HG02678 (cell line): Measurements from ENCODE around the gene ZBP1.

Source experiments
- ATAC-seq: cut with Tn5 transposase; IDR thresholded peaks from one replicate; pipeline ENCODE4 v1.9.1; 2021; ENCODE audit warnings: mild to moderate bottlenecking, moderate library complexity; ENCODE audit not compliant: unreplicated experiment

The ZBP1 gene

GRCh38 chr20:57588596-57588995, 31.6 kb downstream of the ZBP1 start:
- ATAC-seq, result no peak

- ATAC-seq, result no peak
These were observed 32.2 kb downstream of the ZBP1 start for GRCh38 chr20:57587989-57588377.

- ATAC-seq, result no peak
These were observed 32.8 kb downstream of the ZBP1 start for GRCh38 chr20:57587278-57587988.

GRCh38 chr20:57586943-57587277, 33.3 kb downstream of the ZBP1 start:
- no peak for ATAC-seq

DNA sequence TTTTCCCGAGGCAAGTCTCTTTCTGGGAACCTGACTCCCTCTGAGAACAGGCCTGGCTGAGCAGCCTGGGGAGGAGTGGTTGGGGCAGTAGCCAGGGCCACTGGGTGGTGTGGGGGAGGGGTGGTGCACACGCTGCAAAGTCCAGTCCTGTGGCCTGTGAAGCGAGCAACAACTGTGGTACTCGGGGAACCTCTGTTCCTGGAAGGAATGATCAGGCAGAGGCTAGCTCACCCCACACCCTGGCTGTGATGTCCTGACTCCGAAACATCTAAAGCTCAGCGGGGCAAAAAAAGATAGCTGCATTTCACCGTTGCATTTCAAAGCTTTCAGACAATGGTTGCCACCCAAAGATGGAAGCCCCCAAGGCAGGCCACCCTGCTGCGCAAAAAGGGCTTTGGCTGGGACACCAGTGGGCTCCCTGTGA, 33.8 kb downstream of the ZBP1 start:
- ATAC-seq, result no peak

GRCh38 chr20:57585466-57586213, 34.6 kb downstream of the ZBP1 start:
- ATAC-seq, result no peak

DNA sequence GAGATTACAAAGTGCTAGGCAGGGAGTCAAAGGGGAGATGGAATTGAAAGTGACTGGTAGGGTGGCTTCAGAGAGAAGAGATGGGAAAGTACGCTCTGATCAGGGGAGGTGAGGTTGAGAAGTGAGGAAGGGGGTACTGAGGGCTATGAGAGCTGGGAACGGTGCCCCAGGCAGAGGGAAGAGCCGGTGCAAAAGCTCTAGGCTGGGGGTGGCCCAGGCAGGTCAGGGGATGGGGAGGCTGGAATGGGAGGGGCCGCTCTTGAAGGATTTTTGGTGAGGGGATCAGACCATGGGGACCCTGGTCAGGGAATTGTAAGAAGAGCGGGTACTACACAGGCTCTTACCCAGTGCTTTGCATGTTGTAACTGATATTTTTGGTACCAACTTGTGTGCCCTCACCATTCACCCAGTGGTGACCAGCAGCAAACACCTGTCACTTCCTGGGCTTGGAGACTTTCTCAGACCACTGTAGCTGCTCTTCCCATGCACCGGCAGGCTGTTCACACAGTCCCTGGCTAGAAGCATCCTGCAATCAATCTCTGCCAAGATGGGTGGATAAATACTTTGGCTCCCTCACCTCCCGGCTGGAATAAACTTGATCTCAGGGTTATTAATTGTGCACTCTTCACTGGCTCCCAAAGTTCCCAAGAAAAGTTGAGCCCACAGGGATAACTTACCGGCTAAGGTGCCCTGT, 35.3 kb downstream of the ZBP1 start:
- ATAC-seq, result no peak

GRCh38 chr20:57583289-57584257, 36.7 kb downstream of the ZBP1 start:
- no peak for ATAC-seq

DNA sequence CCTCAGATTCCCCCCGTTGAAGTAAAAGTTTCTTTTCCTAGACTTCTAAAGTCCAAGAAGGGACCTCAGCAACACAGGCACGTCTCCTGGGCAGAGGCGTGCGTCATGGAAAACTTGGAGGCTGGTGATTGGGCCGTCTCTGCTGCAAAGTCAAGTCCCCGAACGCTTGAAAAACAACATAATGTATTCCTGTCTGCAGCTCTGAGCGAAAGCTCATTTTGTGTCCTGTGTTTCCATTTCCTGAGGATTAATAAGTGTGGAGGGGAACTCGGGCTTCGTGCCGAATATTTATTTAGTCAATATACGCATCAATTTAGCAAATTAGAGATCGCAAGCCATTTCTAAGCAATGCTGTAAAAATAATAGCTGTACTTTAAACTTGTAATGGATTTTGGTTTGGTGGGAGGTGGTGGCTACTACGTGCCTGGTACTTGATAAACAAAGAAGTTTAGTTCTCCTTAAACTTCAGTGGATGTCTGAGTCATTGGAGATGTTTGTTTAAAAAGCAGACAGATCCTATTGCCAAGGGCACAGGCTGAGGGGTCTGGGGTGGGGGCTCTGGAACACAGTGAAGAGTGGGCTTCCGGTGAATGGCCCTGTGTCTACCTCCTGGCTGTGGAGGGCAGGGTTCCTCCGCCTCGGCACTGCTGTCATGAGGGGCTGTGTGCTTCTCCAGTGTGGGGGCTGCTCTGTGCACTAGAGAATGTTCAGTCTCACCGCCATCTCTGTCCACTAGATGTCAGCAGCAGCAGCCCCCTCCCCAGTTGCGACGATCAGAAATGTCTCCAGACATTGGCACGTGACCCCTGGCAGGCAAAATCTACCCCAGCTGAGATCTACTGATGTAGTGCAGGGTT, 37.6 kb downstream of the ZBP1 start:
- ATAC-seq, result no peak

GRCh38 chr20:57582029-57582378, 38.2 kb downstream of the ZBP1 start:
- no peak for ATAC-seq

GRCh38 chr20:57581202-57582028, 38.8 kb downstream of the ZBP1 start:
- no peak for ATAC-seq

- no peak for ATAC-seq
These were observed 39.6 kb downstream of the ZBP1 start for GRCh38 chr20:57580478-57581201.

DNA sequence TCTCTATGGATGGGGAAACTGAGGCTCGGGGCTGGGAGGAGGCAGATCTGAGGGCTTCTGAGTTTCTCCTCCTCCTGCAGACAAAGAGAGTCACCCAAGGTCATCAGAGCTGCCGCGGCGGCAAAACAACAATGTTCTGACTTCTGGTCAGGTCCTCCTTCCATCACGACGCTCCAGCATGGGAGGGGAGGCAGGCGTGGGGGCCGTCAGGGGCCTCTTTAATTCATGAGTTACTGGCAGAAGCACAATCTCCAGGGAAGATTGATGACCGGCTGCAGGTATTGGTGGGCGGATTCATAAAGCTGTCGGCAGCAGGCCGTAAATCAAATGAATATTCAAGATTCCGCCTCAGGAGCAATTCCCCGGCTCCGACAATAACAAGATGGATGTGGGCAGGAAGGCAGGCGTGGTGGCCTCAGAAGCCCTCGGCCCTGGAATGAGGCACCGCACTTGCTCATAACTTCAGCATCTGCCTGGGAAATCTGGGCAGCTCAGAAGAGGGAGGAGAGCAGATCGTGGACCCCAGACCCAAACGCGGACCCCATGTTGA, 40.3 kb downstream of the ZBP1 start:
- no peak for ATAC-seq

- ATAC-seq, result no peak
These were observed 40.8 kb downstream of the ZBP1 start for GRCh38 chr20:57579331-57579897.

DNA sequence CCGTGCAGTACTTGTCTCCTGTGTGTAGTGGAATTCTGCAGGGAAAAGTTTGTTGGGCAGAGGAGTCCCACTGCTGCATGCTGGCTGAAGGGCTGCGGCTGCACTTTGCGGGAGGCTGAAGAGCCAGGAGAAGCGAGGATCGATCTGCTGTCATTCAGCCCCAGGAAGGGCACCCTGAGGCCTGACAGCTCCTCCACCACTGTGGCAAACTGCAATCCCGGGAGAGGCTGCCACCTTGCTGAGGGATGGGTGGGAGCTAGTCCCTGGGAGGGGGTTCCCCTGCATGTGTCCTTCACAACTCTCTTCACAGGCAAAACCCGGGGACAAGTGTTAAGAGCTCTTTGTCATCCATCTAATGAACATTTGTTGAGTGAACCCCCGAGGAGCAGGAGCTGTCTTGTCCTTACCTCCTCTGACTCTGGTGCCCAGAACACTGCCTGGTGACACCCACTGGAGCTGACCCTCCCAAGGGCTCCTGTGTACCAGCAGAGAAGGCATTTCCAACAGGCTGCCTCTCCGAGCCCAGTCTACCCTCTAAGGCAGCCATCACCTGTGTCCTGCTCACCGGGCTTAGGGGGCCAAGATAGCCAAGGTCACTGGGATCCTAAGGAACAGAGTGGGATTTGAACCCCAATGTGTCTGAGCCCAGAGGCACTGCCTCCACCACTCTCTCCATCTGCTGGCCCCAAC, 41.6 kb downstream of the ZBP1 start:
- ATAC-seq, result no peak

GRCh38 chr20:57577679-57578475, 42.3 kb downstream of the ZBP1 start:
- no peak for ATAC-seq
